Measurements from ENCODE around the gene CLMP. TPM values are rescaled to one million over a fixed set of nuclear protein-coding genes. Genes with fewer than 3 reads are reported as not detected.
"Not testable (repeated sequence)": the region's sequence is repeated elsewhere in the genome, so short reads cannot be mapped to it uniquely, and the experiment has no call there.

The CLMP gene
- total RNA-seq, 1 donor from 2014 or later, result 0.45 TPM

DNA sequence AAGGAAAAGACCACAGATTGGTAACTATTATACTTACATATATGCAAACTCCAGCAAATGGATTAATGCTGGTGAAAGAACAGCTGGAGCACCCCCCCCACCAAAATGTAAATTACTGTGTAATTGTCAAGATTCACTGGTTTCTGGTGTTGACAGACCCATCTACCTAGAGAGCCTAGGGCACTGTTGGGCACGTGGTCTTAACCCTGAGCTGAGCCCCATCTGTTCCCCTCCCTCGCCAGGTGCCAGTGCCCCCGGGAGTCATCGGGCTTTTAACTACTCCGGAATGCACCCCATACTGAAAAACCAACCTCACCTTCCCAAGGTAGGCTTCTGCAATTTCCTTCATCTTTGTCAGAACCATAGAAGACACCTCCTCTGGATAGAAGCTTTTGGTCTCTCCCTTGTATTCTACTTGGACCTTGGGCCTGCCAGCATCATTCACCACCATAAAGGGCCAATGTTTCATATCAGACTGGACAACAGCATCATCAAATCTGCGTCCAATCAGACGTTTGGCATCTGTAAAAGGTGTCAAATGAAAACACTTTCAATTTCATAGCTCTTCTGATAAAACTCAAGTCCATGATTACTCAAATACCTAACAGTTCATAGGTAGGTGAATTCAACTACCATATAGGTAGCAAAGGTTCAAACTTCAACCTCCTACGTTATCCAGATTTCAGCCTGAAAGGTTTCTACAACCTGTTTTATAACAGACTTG is 134.6 kb downstream of the CLMP start:
- ATAC-seq (no peak), DNase-seq (ENCODE audit: low spot score) (no peak)

DNA sequence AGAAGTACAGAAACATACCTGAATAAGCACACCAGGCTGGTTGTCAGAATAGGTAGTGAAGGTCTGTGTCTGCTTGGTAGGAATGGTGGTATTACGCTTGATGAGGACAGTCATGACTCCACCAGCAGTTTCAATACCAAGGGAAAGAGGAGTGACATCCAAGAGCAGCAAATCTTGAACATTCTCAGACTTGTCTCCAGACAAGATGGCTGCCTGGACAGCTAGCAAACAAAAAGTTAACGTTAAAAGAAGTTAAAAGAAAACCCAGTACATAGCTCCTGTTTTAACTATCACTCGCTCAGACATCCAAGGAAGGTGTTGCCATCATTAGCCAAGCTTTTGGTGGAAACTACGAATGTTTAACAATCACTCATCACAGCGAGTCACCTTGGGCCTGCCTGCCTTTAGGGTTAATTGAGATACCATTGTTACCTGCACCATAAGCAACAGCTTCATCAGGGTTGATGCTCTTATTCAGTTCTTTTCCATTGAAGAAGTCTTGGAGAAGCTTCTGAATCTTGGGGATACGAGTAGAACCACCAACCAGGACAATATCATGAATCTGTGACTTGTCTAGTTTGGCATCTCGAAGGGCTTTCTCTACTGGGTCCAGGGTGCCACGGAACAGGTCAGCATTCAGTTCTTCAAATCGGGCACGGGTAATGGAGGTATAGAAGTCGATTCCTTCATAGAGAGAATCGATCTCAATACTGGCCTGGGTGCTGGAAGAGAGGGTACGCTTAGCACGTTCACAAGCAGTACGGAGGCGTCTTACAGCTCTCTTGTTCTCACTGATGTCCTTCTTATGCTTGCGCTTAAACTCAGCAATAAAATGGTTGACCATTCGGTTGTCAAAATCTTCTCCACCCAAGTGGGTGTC is 135.8 kb downstream of the CLMP start:
- ATAC-seq; DNase-seq (ENCODE audit: low spot score): not testable (repeated sequence)

DNA sequence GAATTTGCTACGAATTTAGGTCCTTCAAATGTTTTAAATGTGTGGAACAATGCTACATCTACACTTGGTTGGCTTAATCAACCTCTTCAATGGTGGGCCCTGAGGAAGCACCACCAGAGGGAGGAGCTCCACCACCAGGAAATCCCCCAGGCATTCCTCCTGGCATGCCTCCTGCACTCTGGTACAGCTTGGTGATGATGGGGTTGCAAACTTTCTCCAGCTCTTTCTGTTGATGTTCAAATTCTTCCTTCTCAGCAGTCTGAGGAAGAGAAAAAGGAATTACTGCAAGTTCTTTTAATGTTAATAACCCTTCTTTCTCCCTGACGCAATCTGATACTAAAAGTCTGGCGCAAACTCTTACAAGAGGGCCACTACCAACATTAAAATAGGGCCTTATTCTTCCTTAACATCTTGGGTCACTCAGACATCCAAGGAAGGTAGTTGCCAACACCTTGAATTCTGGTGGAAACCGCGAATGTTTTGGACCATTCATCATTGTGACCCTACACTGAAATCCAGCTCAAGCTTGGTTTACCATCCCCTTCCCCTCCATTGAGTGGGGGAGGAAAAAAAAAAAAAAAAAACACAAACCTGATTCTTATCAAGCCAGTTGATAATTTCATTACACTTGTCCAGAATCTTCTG is 137.3 kb downstream of the CLMP start:
- no peak for ATAC-seq
- no peak for DNase-seq (ENCODE audit: low spot score)

DNA sequence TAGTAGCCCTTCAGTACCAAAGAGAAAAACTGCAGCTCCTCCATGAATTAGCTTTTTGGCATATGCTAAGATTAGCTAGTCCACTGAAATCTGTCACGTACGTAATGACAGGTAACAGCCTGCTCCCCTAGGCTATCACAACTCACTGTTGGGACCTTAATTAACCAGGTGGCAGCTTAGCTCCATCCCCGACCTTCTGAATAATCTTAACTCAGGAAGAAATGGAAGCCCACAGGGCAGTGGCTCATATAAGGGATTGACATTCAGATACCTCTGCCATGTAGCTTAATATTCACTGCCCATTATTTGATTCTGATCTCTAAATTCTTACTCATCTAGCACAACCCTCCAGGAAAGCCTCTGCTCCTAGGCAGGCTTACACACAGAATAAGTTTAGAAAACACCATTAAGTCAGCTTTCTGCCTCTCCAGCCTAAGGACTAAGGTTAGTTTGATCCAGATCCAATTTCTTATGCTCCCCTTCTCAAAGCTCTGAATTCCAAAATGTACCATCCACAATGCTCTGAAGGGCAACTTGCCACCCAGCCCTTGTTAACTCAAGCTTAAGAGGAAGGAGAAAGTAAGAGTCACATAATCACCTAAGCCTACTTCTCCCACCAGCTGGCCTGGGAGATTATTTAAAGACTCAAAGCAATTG is 138.1 kb downstream of the CLMP start:
- ATAC-seq (no peak), DNase-seq (ENCODE audit: low spot score) (no peak)

DNA sequence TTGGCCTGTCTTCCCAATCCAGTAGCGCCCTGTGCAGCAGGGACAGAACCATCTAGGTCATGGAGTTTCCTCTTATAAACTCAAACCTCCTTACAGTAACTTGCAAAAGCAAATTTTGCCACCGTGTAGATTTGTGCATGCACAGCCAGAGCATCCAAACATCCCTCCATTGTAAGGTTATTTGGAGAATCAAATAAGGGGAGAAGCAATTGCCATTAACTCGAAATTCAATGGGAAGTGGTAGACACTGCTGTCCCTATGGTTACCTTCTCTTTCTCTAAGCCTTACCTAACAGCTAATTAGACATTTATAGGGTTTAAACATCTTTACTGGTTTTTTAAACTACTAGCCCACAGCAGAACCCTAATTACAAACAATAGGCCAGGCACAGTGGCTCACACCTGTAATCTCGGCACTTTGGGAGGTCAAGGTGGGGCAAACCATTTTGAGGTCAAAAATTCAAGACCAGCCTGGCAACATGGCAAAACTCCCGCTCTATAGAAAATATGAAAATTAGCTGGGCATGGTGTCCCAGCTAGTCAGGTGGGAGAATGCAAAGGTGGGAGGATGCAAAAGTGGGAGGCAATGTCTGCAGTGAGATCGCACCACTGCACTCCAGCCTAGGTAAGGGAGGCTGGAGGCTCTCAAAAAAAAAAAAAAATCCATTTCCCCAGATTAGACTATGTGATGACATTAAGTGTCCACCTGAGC is 139.7 kb downstream of the CLMP start:
- ATAC-seq (no peak), DNase-seq (ENCODE audit: low spot score) (no peak)

DNA sequence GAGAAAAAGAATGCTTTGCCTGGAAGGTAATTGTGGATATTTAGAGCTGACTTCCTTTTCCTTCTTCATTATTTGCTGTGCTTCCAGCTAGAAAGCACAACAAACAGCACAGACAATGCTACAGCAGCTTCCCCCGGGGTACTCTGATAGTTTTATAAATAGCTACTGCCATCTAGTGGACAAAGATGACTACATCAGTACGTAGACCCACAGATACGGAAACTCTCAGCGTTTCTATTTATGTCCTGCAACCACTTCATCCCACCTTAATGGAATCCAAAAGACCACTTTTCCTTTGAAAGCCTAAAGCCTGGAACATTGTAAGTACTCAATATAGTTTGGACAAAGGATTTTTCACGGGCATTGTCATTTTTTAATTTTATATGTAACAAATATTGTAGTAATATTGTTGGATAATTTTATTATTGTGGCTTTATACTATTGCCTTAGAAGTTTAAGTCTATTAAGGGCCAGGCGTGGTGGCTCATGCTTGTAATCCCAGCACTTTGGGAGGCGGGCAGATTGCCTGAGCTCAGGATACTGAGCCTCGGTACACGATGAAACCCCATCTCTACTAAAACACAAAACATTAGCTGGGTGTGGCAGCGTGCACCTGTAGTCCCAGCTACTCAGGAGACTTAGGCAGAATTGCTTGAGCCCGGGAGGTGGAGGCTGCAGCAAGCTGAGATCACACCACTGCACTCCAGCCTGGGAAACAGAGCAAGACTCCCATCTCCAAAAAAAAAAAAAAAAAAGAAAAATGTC is 140.6 kb downstream of the CLMP start:
- ATAC-seq (peak; percentile 82), DNase-seq (ENCODE audit: low spot score) (no peak)

DNA sequence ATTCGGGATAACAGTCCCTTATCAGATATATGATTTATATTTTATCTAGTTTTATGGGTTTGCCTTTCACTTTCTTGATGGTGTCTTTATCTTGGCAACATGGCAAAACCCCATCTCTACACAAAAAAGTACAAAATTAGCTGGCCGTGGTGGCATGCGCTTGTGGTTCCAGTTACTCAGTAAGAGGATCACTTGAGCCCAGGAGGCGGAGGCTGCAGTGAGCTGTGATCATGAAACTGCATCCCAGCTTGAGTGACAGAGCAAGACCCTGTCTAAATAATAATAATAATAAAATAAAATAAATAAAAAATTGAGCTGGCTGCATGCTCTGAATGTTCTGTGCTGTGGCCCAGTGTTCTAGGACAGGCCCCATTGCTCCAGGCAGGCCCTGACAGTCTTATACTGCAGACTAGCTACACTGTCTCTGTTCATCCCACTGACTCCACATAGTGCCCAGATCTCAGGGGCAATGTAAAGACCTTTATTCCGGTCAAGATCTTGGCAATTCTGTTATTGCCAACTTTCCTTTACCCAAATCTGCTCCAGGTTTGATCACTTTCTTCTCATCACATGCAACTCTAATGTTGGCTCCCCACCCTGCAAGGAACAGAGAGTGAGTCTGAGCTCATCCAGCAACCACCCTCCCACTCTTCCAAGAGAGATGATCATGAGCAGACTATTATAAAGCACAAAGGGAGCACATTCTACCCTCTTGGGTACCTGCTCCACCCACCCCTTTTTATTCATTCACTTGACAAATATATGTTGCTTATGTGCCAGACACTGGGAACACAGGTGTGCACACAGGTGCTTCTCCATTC is 141.9 kb downstream of the CLMP start:
- DNase-seq (ENCODE audit: low spot score) (no peak), ATAC-seq (peak; percentile 7)

DNA sequence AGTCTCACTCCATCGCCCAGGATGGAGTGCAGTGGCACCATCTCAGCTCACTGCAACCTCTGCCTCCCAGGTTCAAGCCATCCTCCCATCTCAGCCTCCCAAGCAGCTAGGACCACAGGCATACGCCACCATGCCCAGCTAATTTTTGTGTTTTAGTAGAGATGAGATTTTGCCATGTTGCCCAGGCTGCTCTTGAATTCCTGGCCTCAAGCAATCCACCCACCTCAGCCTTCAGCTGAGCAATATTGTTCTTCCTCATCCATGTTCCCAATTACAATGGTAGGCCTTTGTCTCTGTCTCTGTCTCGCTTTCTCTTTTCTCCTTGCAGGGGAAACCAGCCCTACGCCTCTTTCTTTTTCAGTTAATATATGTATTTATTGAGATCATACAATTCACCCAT is 143.4 kb downstream of the CLMP start:
- DNase-seq (ENCODE audit: low spot score) (no peak), ATAC-seq (no peak)

DNA sequence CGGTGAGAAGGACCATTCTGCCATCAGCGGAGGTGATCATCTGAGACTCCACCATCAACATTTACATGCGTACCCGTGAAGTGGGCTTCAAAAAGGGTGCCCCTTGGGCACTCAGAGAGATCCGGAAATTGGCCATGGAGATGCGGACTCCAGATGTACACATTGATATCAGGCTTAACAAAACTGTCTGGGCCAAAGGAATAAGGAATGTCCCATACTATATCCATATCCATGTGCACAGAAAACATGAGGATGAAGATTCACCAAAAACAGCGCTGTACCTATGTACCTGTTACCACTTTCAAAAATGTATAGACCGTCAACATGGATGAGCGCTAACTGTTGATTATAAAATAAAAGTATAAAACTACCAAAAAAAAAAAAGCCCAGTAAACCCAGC is 143.9 kb downstream of the CLMP start:
- no peak for ATAC-seq
- DNase-seq (ENCODE audit: low spot score), result no peak

DNA sequence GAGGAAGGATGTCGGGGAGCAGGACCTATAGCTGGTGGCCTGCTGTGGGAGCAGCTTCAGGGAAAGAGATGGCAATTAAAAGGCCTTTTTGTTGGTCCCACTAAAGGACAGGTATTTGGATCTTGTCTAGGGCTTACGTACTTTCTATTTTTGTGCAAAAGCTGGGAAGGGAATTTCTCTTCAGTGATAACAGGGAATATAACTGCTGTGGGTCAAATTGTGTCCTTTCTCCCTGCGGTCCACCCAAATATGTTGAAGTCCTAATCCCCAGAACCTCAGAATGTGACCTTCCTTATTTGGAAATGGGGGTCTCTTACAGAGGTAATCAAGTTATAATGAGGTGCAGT is 147.1 kb downstream of the CLMP start:
- DNase-seq (ENCODE audit: low spot score), result no peak
- no peak for ATAC-seq

DNA sequence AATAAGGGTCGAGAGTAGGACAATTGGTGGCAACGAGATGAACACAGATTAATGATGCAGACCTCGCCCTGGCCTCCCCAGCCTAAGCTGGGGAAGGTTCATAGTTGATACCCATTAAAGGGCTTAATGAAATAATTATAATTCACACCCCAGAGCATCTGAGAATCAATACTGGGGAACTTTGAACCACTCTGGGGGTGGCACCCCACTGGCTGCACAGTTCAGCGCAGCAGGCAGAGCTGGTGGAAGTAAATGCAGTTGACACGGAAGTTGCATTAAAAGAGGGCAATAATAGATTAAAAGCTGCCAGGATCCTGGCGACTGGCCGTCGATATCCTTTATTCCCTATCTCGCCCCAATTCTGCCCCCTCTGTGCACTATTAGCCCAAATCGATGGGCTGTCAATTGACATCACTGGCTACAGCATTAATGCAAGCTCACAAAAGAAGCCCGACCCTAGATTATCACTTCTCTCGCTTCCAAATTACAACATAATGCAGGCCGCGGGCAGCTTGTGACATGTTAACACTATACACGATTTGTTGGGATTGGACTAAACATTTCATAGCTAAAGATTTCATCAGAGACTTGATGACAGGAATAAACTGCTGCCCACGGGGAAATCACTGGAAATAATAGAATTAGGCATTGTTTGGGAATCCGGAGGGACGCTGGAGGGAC is 147.6 kb downstream of the CLMP start:
- no peak for ATAC-seq
- DNase-seq (ENCODE audit: low spot score), result no peak

DNA sequence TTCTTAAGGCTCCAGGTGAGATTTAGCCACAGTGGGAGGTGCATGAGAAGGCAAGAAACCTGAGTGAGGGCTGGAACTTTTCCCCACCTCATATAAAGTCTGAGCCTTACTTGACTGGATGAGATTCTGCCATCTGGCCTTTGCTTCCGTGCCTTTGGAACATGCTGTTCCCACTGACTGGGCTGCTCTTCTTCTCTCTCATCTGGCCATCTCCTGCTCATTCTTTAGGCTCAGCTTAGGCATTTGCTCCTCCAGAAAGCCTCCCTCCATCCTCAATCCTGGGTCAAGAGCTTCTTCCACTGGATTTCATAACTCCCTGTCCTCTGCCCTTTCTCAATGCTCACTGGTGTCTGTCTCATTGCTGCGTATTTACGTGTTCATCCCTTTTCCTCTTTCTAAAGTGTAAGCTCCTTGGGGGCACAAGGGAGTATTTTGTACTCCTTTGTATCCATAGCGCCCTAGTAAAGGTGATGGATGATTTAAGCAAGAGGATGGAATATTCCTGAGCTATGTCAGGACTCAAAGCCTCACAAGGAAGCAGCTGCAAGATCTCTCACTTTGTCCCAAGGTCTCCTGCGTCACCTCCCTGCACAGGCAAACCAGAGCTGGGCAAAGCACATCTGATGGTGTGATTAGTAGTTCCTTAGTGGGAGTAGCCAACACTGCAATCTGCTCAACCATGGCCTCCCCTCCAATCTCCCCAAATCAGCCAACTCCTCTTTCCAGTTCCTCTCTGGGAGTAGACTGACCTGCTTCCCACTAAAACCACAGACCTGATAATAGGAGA is 148.4 kb downstream of the CLMP start:
- DNase-seq (ENCODE audit: low spot score) (no peak), ATAC-seq (no peak)

DNA sequence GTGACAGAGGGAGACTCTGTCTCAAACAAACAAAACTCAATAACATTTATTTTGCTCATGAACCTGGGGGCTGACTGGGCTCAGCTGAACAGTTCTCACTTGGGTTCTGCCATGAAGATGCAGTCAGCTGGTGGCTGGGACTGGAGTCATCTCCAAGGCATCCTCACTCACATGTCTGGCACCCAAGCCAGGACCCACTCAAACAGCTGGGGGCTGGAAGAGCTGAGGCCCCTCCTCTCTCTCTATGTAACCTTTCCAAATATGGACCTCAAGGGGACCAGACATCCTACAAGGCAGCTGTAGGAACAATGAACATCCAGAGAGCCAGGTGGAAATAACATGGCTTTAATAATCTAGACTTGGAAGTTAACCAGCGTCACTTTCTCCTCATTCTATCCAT is 149.9 kb downstream of the CLMP start:
- DNase-seq (ENCODE audit: low spot score) (no peak), ATAC-seq (no peak)

DNA sequence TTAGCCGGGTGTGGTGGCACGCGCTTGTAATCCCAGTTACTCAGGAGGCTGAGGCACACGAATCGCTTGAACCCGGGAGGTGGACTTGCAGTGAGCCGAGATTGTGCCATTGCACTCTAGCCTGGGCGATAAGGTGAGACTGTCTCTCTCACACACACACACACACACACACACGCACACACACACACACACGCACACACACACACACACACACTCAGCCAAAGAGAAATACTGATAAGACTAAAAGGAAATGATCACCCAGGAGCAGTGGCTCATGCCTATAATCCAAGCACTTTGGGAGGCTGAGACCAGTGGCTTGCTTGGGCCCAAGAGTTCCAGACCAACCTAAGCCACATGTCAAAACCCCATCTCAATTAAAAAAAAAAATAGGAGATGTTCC is 153.9 kb downstream of the CLMP start:
- ATAC-seq, result no peak

DNA sequence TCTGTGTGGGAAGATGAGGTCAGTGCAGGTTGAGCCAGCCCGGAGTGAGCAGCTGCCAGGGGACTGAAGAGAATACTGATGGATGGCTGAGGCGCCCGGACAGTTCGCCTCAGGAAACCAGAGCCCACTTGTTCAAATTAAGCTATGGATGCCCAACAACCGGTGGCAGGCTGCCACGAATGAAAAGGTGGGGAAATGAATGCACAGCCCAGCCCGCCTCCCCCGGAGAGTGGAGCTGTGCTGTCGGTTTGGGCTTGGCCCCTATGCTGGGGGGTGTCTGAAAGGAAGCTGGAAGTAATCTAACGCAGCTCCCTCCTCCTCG is 155.0 kb downstream of the CLMP start:
- ATAC-seq (no peak), DNase-seq (ENCODE audit: low spot score) (no peak)

More for the DNA sequence above, 153.9 kb downstream of the CLMP start:
- no peak for DNase-seq (ENCODE audit: low spot score)

DNA sequence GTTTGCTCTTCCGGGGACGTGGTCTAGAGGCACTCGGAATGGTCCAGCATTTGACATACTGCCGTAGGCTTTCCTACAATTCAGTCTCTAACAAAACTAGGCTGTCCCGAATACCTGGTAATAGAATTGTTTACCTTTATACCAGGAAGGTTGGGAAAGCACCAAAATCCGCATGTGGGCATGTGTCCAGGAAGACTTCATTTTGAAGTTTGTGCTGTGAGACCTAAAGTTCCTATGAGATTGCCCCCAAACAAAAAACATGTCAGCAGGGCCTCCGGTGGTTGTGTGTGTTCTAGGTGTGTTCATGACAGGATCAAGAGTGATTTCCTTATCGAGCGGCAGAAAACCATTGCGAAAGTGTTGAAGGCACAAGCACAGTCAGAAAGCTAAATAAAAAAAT is 159.2 kb downstream of the CLMP start:
- ATAC-seq, result no peak
- no peak for DNase-seq (ENCODE audit: low spot score)

DNA sequence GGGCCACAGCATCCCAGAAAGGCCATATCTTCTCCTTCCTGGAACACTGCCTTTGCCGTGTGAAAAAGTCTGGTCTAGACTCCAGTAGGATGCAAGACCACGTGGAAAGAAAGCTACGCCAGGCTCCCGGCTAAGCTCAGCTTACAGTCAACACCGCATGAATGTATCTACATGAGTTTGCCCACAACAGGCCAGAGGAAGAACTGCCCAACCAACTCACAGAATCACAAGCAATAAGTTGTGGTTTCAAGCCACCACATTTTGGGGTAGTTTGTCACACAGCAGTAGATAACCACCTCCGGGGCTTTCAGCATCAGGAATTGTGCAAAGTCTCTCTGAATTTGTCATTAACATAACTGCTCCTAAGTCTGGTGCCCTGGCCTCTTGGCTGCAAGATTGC is 160.5 kb downstream of the CLMP start:
- ATAC-seq, result no peak
- no peak for DNase-seq (ENCODE audit: low spot score)

DNA sequence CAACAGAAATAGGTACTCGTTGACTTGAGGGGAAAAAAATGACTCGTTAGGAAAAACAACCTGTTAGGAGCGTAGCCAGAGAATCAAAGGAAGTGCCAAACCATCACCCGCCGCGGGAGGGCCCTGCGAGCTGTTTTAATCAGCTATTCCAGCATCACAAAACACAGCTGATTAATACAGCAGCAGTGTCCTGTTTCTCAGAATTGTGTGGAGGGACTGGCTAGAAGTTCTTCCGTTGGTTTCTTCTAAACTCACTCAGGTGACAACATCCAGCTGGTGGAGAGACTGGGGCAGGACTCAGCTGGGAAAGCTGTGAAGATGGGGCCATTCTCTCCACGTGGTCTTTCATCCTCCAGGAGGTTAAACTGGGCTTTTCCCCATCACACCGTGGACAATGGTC is 161.2 kb downstream of the CLMP start:
- DNase-seq (ENCODE audit: low spot score), result no peak
- no peak for ATAC-seq
